HG02798 (cell line): ENCODE measurements around the gene TOM1L2.
A peak's percentile ranks its signal among the peaks of the same experiment; 100 is the strongest.
"Not testable (repeated sequence)": the region's sequence is repeated elsewhere in the genome, so short reads cannot be mapped to it uniquely, and the experiment has no call there.

Experiments
- ATAC-seq: cut with Tn5 transposase; IDR thresholded peaks from one replicate; pipeline ENCODE4 v1.9.1; 2021; ENCODE audit warnings: mild to moderate bottlenecking; ENCODE audit not compliant: unreplicated experiment, poor library complexity

Gene TOM1L2

GRCh38 chr17:17812211-17813054 is 159.8 kb downstream of the TOM1L2 start:
- ATAC-seq: no peak

DNA sequence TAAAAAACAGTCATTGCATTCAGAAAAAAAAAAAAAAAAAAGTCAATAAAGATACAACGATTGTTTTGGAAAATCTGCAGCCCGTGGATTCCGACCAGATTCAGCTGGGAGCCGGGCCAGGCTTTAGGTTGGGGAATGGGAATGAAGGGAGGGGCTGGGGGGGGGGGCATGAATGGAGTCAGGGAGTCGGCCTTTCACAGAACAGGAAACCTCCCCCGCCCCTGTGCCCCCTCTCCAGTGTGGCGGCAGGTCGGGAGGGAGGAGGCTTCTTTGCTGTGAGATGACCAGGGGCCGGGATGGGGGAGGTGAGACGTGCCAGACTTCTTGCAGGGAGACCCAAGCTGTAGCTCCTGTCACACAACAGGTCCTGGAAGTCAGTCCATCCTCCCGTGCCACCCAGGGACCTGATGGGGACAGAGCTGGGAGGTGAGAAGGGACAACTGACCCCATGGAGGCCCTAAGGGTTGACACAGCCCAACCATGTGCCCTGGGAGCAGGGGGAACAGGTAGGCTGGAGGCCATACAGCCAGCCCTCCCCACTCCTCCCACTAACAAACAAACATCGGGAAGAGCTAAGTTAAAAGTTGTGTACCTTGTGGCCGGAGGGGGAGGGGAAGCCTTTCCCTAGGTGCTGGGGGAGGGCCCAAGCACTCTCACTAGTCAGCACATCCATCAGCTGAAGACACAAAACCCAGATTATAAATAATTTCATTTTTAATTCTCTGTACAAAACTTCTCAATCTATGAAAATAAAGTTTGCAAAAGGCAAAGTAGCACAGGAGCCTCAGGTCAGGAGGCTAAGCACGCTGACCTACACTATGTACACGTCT is 160.6 kb downstream of the TOM1L2 start:
- no peak for ATAC-seq

DNA sequence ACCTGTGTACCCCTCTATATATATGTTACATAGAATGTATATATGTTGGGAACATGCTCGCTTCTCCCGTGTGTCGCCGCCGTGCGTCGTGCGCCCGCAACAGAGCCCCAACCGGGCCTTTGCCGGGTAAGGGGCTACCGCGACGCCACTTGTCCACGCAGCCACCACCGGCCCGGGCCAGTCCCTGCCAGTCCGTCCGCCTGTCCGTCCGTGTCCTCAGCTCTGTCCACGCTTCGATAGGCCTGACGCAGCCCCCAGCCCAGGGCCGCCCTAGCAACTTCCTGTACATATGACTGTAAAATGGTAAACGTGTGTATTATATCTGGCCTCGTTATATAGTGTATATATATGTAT is 161.3 kb downstream of the TOM1L2 start:
- ATAC-seq: no peak

DNA sequence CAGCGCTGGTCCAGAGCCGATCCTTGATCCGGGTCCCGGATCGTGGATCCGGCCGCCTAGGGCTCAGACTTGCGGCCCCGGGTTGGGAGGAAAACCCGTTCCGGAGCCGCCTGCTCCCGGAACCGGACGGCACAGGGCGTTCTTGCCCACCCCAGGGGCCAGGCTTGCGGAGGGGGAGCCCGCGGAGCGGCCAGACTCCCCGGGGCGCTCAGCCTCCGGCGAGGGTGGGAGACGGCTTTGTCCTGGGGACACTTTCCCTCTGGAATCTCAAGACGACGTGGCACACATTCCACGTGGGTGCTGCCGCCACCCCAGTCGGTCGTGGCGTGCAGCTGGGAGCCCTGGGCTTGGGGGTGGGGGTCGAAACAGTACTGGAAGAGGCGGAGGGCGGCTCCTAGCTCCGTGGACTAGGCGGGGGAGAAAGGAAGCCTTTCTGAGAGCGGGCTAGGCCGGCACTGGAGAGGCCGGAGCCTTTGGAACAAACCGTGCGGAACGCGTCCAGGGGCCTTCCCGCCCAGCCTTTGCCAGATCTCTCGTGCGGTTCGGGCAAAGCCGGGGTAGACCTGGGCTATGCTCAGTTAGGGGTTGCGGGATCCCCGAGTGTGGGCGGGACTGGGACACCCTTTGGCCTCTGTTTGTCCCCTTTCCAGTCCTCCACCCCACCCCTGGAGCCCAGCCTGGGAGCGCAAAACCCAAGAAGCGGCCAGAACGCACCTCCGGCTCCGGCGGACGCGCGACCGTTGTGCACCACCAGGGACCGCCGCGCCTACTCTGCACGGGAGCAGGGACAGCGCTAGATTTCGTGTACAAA is 161.9 kb downstream of the TOM1L2 start:
- no peak for ATAC-seq

DNA sequence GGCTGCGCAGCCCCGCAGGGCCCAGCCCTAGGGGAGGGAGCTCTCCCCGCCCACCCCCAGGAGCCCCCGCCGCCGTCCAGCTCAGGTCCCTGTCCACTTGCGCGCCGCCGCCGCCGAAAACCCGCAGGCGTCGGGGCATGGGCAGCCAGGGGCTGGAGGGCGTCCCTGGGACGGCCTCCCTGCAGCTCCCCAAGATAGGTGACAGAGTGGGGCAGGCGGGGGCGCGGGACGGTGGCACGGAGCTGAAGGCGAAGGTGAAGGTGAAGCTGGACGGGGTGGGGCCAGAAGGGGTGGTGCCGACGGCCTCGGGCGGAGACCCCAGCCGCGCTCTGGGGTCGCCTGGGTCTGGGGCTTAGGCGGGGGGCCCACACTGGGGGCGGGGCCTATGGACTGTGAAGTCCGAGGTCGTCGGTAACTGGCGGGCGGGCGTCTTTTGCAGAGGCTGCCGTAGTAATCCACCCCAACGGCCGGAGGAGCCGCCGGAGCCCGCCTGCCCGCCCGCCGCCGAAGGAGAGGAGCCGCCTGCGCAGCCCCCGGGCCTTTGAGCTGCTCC is 162.6 kb downstream of the TOM1L2 start:
- no peak for ATAC-seq

DNA sequence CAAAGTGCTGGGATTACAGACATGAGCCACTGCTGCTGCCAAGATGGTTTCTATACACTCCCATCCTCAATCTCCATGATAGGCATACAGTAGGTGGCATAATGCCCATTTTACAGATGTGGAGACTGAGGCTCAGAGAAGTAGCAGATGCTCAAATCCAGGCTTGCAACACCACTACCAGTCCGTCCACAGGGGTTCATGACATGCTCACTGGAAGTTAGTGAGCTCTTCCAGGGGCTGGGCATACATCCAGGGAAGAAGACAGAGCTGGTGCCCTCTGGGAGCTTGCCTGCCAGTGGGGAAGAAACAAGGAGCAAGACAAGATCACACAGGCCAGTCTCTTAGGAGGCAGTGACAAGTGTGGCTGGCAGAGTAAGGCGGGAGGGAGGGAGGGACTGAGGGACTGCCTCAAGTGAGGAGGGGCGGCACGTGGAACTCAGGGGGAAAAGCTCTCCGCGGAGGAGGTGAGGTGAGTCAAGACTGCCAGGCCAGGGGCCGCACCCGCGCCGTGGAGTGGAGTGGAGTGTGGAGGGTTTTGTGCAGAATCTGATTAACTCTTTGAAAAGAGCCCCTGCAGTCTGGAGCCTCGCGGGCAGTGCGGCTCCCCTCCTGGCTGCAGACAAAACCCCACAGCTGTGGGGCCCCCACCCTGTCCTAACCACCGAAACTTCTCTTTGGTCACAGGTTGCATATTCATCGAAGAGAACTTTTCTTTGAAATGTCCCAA is 163.3 kb downstream of the TOM1L2 start:
- ATAC-seq: peak; percentile 70

- ATAC-seq: not testable (repeated sequence)
Measured at GRCh38 chr17:17808200-17808599, 164.0 kb downstream of the TOM1L2 start.

DNA sequence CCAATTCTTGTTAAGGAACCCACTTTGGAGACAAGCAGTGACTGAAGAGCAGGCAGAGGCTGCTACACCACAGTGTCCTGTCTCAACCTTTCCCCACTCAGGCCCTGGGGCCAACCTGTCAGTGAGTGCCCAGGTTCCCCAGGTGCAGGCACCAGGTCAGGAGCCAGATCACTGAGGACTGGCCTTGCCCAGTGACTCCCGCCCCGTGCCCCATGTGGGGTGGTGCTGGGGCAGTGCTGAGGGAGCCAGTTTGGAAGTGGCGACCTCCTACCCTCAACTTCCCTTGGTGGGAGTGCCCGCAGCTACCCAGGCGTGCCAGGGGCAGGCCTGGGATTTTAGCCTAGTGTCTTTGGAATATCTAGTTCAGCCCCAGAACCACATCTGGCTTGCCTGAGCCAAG is 164.8 kb downstream of the TOM1L2 start:
- ATAC-seq: no peak

- no peak for ATAC-seq
Measured at GRCh38 chr17:17806611-17807274, 165.5 kb downstream of the TOM1L2 start.

- no peak for ATAC-seq
Measured at GRCh38 chr17:17806035-17806434, 166.2 kb downstream of the TOM1L2 start.

DNA sequence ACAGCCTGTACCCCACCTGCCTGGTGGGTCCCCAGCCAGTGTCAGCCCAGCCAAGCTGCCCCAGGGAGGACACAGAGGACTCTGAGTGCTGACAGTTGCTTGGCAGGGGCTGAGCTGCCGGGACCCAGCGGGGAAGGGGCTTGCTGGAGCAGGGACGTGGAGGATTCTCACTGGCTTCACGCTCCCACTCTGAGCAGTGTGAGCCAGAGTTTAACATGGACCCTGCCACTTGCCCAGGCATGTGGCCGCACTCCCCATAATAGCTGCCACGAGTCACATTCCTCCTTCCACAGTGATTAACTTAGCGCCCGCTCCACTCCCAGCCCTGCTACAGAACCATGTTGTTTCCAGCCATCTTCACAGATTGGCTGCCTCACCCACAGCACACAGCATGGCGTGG is 166.6 kb downstream of the TOM1L2 start:
- ATAC-seq: no peak

- ATAC-seq: no peak
Measured at GRCh38 chr17:17804007-17804406, 168.2 kb downstream of the TOM1L2 start.

GRCh38 chr17:17801800-17802481 is 170.3 kb downstream of the TOM1L2 start:
- ATAC-seq: no peak

DNA sequence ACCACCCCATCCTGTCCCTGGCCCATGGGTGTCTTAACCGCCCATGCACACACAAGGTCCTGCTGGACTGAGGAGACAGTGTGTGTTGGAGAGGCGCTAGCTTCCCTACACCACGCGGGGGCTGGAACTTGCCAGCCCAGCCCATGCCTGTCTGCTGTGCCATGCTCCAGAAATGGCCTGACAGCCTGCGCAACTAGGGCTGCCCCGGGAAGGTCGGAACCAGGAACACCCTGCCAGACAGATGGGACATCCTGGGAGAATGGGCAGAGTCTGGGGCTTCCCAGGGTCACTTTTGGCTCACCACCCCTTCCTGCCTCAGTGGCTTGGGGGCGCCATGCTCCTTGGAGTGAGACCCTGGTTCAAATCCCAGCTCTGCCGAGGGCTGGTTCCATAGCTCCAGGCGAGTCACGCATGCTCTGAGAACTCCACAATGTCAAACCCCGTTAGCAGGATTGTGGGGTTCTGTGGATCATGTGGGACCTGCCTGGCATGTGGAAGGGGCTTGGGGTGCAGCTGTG is 171.6 kb downstream of the TOM1L2 start:
- no peak for ATAC-seq

DNA sequence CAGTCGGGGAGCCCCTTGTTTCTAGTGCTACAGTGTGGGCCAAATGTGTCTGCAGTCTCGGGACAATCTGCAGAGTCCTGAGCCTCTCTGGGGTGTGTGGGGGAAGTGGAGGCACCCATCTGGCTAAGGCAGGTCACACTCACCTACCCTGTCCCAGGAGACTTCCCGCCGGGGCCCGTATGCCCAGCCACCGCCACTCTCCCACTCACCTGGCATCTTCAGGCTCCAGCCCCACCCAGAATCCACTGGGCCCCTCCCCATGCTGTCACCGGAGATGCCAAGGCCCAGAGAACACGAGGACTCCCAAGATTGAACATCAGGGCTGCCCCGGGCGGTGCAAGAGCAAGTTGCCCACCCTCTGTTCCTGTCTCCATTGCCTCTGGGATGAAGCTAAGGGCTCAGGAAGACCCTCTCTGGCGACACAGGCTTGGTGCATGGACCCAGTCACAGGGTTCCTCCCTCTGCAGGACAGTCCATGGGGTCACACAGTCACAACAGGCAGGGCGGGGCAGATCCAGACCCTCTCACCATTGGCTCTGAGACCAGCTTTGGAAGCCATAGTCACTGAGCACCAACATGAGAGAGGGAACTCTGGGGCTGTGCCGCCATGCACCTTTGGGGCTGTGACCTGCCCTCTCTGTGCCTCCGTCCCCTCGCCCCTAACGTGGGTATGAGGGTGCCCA is 173.5 kb downstream of the TOM1L2 start:
- ATAC-seq: no peak

DNA sequence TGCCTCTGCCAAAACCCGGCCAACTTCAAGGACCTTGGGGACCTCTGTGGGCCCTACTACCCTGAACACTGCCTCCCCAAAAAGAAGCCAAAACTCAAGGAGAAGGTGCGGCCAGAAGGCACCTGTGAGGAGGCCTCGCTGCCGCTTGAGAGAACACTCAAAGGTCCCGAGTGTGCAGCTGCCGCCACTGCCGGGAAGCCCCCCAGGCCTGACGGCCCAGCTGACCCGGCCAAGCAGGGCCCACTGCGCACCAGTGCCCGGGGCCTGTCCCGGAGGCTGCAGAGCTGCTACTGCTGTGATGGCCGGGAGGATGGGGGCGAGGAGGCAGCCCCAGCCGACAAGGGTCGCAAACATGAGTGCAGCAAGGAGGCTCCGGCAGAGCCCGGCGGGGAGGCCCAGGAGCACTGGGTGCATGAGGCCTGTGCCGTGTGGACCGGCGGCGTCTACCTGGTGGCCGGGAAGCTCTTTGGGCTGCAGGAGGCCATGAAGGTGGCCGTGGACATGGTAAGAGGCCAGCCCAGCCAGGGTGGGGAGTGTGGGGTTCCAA is 174.1 kb downstream of the TOM1L2 start:
- ATAC-seq: no peak

DNA sequence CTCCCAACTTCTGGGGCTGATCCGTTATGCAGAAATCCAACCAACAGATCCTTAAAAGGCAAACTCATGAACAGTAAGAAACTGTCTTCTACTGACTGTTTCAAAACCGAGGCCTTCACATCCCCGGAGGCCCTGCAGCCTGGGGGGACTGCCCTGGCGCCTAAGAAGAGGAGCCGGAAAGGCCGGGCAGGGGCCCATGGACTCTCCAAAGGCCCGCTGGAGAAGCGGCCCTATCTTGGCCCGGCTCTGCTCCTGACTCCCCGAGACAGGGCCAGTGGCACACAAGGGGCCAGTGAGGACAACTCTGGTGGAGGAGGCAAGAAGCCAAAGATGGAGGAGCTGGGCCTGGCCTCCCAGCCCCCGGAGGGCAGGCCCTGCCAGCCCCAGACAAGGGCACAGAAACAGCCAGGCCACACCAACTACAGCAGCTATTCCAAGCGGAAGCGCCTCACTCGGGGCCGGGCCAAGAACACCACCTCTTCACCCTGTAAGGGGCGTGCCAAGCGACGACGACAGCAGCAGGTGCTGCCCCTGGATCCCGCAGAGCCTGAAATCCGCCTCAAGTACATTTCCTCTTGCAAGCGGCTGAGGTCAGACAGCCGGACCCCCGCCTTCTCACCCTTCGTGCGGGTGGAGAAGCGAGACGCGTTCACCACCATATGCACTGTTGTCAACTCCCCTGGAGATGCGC is 174.9 kb downstream of the TOM1L2 start:
- ATAC-seq: no peak
